Measurements from ENCODE around the gene IPMK.

- no peak for TF ChIP-seq CTCF (IDR thresholded peaks at IDR 0.05; ENCODE audit: insufficient read depth, low read length)
- no peak for TF ChIP-seq POLR2AphosphoS5 (IDR thresholded peaks at IDR 0.05; ENCODE audit: low read depth)
- no peak for TF ChIP-seq REST (IDR thresholded peaks at IDR 0.05; ENCODE audit: insufficient replicate concordance, low read depth)
- TF ChIP-seq GABPA (IDR thresholded peaks at IDR 0.05; ENCODE audit: low read depth): no peak
Measured at GRCh38 chr10:58304099-58304633, 36.5 kb upstream of the IPMK start.
